Muscle layer of colon (tissue), 2 donors: ENCODE data around the gene MGRN1.

Experiments
- H3K27ac ChIP-seq: one replicate; pipeline ENCODE4 v1.7.0; 2013; ENCODE audit warnings: low read depth, mild to moderate bottlenecking, low read length, moderate library complexity
- H3K27me3 ChIP-seq, 2 donors: one replicate each; pipeline ENCODE4 v1.7.0; 2013; ENCODE audit warnings: low read length in 2 of 2, mild to moderate bottlenecking in 2 of 2; ENCODE audit not compliant: insufficient read depth in 2 of 2, control insufficient read depth in 1 of 2
- H3K36me3 ChIP-seq: one replicate; pipeline ENCODE4 v1.7.0; 2013; ENCODE audit warnings: mild to moderate bottlenecking, low read length; ENCODE audit not compliant: insufficient read depth
- H3K4me1 ChIP-seq: one replicate; pipeline ENCODE4 v1.7.0; 2013; ENCODE audit warnings: mild to moderate bottlenecking, low read length; ENCODE audit not compliant: insufficient read depth
- H3K4me3 ChIP-seq, 2 donors: one replicate each; pipeline ENCODE4 v1.7.0; 2013; ENCODE audit warnings: low read length in 2 of 2, low read depth in 1 of 2, mild to moderate bottlenecking in 1 of 2, moderate library complexity in 1 of 2
- H3K9ac ChIP-seq: one replicate; pipeline ENCODE4 v1.7.0; 2013; ENCODE audit warnings: low read length
- H3K9me3 ChIP-seq: one replicate; pipeline ENCODE4 v1.7.0; 2013; ENCODE audit warnings: mild to moderate bottlenecking, low read length
- donor health status: abdominal sarcoma.
- donor health status: Adenocarcinoma of cecum.

The MGRN1 gene

DNA sequence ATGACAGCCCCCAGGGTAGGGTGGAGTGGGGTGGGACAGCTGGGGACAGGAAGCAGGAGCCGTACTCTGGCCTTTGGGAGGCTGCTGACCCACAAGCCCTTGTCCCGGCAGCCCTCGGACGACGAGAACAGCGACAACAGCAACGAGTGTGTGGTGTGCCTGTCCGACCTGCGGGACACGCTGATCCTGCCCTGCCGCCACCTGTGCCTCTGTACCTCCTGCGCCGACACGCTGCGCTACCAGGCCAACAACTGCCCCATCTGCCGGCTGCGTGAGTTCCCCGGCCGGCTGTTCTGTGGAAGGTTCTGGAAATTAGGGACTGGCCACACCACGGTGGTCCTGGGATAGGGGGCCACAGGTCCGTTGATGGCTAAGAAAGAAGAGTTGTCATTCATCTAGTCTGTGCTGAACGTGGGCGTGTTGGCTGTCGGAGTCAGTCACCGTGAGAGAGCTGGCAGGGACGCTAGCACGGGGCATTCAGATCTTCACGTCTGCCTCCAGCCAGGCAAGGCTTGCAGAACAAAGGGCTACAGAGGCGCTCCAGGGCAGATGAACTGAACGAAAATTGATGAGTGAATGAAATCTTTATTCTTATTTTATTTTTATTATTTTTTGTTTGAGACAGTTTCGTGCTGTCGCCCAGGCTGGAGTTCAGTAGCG, 48.9 kb downstream of the MGRN1 start:
- H3K36me3 ChIP-seq = peaks cover 36% of the 10 kb centered on the region
- H3K27me3 ChIP-seq = no peaks in the 10 kb centered on the region
- H3K9me3 ChIP-seq = no peaks in the 10 kb centered on the region
- H3K27ac ChIP-seq = no peak overlapping the region
- no peak overlapping the region for H3K4me3 ChIP-seq
- H3K9ac ChIP-seq = no peak overlapping the region
- no peaks in the 10 kb centered on the region for H3K4me1 ChIP-seq

- Histone ChIP-seq H3K4me3 (no peak overlapping the region), H3K4me1 (no peaks in the 10 kb centered on the region), H3K9me3 (no peaks in the 10 kb centered on the region), H3K36me3 (peaks cover 26% of the 10 kb centered on the region), H3K27ac (no peak overlapping the region), H3K27me3 (no peaks in the 10 kb centered on the region), H3K9ac (no peak overlapping the region)
Observed at GRCh38 chr16:4674926-4675530, 50.4 kb downstream of the MGRN1 start.

DNA sequence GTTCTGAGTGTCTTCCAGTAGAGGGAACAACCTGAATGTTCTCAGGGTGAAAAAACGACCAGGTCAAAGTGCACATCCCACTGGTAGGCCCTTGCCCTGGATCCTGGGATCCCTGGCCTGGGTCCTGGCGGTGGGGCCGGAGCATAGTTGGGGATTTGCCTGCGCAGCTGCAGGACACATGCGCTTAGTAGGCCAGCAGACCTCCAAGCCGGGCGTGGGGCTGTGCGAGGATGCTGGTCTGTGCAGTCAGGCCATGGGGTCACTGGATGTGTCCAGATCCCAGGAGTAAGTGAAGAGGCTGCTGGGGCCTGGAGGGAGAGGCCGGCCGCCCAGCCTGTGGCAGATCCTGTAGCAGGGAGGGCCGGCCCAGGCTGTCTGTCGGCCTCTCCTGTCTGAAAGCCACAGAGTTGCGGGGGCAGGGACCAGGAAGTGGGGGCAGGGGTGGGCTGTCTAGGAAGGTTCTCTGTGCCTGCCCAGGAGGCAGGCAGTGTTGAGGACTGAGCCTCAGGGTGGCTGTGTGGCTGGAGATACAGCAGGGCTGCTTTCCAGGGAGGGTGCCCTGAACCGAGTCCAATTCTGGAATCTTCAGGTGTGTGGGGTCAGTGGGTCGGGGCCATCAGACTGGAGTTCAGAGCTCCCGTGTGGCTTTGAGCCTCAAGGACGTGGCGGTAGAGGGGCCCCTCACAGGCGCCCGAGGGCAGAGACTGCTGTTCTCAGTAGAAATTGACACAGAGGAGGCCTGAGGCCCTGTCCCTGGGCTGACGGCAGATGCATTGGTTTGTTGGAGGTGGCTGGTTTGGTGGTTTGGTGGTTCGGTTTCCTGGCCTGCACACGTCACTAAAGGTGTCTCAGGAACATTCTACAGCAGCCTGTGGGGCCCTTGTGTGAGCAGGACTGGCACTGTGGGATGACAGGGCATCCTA, 51.5 kb downstream of the MGRN1 start:
- Histone ChIP-seq H3K36me3 (peaks cover 26% of the 10 kb centered on the region), H3K4me1 (peaks cover 4% of the 10 kb centered on the region), H3K9ac (no peak overlapping the region), H3K27ac (no peak overlapping the region), H3K9me3 (no peaks in the 10 kb centered on the region), H3K4me3 (no peak overlapping the region), H3K27me3 (no peaks in the 10 kb centered on the region)

DNA sequence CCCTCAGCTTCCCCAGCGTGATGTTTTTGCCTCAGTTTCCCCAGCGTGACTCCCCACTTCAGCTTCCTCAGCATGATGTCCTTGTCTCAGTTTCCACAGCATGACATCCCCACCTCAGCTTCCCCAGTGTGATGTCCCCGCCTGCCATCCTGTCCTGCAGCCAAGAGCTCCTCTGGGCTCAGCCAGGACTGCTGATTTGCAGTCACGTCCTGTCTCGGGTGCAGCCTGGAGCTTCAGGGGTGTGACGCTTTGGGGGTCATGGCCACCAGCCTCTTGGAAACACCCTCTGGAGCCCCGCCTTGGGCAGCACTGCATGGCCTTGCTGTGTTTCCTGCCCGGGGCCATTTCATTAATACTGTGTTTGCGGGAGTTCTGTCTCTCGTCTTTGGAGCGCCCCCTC, 52.2 kb downstream of the MGRN1 start:
- no peak overlapping the region for H3K4me3 ChIP-seq
- peaks cover 4% of the 10 kb centered on the region for H3K4me1 ChIP-seq
- H3K9ac ChIP-seq = no peak overlapping the region
- peaks cover 20% of the 10 kb centered on the region for H3K36me3 ChIP-seq
- H3K27me3 ChIP-seq = no peaks in the 10 kb centered on the region
- no peaks in the 10 kb centered on the region for H3K9me3 ChIP-seq
- H3K27ac ChIP-seq = no peak overlapping the region

DNA sequence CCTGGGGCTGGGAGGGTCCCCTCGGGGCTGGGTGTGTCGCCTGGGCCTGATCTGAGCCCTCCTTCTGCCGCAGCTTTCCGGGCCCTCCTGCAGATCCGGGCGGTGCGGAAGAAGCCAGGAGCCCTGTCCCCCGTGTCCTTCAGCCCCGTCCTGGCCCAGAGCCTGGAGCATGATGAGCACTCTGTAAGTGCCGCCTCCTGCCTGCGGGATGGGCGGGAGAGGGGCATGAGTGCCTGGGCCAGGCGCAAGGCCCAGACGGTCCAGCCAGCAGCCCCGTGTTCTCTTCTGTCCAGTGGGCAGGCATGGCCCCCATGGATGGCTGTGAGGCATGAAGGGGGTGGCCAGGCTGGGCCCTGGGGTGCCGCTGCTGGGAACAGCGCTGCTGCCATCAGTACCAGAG, 52.8 kb downstream of the MGRN1 start:
- Histone ChIP-seq H3K4me3 (no peak overlapping the region), H3K9ac (no peak overlapping the region), H3K4me1 (peaks cover 7% of the 10 kb centered on the region), H3K36me3 (peaks cover 20% of the 10 kb centered on the region), H3K9me3 (no peaks in the 10 kb centered on the region), H3K27me3 (no peaks in the 10 kb centered on the region), H3K27ac (no peak overlapping the region)

DNA sequence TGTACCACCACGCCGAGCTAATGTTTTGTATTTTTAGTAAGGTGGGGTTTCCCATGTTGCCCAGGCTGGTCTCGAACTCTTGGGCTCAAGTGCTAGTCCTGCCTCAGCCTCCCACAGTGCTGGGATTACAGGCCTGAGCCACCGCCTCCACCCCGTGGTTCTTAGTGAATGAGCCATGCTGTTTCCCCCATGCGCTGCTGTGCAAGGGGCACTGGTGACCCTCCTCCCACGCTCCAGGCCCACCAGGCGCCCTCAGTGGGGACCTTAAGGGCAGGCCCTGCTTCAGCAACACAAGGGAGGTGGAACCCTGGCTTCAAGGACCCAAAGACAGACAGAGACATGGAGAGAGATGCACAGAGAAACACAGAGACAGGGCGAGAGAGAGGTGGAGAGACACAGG, 53.4 kb downstream of the MGRN1 start:
- H3K9me3 ChIP-seq = no peaks in the 10 kb centered on the region
- no peak overlapping the region for H3K27ac ChIP-seq
- peaks cover 13% of the 10 kb centered on the region for H3K4me1 ChIP-seq
- H3K4me3 ChIP-seq = no peak overlapping the region
- peaks cover 18% of the 10 kb centered on the region for H3K36me3 ChIP-seq
- no peaks in the 10 kb centered on the region for H3K27me3 ChIP-seq
- no peak overlapping the region for H3K9ac ChIP-seq

GRCh38 chr16:4678596-4678995, 54.0 kb downstream of the MGRN1 start:
- Histone ChIP-seq H3K4me3 (no peak overlapping the region), H3K4me1 (peaks cover 14% of the 10 kb centered on the region), H3K9me3 (no peaks in the 10 kb centered on the region), H3K36me3 (peaks cover 12% of the 10 kb centered on the region), H3K27me3 (no peaks in the 10 kb centered on the region), H3K27ac (no peak overlapping the region), H3K9ac (no peak overlapping the region)

GRCh38 chr16:4679156-4679849, 54.7 kb downstream of the MGRN1 start:
- Histone ChIP-seq H3K27me3 (no peaks in the 10 kb centered on the region), H3K36me3 (peaks cover 15% of the 10 kb centered on the region), H3K9ac (no peak overlapping the region), H3K4me1 (peaks cover 14% of the 10 kb centered on the region), H3K9me3 (no peaks in the 10 kb centered on the region), H3K4me3 (peak overlapping the region; percentile 18 to 27), H3K27ac (peak overlapping the region; percentile 63)

DNA sequence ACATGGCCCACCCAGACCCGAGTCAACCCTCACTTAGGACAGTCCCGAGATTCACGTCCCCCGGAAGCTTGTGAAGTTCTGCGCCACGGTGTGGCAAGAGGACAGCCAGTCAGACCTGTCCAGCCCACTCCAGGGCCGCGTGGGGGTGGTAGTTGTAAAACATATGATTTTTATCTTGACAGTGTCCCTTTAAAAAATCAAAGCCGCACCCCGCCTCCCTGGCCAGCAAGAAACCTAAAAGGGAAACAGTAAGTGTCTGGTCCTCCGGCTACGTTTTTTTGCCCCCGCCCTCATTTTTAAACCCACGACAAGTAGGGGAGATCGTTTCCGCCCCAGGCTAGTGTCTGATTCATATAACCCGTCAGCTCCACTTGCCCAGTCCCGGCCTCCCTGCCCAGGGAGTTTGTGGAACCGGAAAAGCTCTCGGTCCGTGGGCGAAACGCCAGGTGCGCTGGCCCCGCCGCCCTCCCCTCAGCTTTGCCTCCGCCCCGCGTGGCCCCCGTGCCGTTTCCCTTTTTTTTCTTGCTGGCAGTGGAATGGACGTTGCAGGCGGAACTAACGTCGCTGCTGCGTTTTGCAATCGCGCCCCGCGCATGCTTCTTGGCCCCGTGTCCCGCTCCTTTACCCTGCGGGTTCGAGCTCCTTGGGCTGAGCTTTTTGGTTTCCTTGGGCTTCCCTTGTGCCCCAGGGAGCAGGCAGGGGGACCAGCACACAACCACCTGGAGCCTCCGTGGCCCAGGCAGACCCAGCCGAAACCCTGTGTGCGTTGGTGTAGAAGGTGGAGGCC, 55.4 kb downstream of the MGRN1 start:
- peak overlapping the region; percentile 18 to 27 for H3K4me3 ChIP-seq
- H3K27ac ChIP-seq = peak overlapping the region; percentile 63
- H3K36me3 ChIP-seq = peaks cover 23% of the 10 kb centered on the region
- no peak overlapping the region for H3K9ac ChIP-seq
- H3K9me3 ChIP-seq = no peaks in the 10 kb centered on the region
- H3K27me3 ChIP-seq = no peaks in the 10 kb centered on the region
- H3K4me1 ChIP-seq = peaks cover 14% of the 10 kb centered on the region

DNA sequence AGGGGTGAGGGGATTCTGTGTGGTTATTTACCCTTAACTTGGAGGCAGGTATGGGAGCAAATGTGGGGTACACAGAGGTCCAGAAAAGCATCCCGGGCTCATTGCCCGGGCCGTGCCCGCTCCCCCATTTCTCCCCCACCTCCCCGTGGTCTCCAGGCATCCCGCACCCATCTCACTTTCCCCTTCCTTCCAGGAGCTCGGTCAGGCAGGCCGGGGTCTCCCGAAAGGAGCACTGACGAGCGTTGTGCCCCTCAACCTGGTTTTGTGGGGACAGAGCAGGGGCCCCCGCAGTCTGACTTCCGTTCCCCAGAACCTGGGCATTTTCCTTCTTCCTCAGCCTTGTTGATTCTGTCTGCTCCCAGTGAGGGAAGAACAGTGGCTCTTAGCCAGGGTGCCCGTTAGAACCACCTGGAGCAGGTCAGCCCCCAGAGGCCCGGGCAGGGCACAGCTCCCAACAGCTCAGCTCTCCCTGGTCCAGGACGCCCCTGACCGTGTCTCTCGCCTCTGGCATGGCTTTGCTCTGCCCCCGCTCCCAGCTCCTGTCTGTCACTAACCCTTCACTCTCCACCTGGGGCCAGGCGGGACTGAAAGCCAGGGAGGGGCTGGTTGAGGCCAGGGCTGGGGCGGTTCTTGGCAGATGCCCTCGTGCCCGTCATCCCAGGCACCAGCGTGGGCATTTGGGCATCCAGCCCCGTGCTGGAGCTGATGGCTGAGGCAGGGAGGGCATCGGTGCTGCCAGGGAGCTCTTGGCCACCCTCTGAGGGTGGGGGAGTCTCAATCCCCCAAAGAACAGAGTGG, 56.2 kb downstream of the MGRN1 start:
- H3K4me1 ChIP-seq = peaks cover 14% of the 10 kb centered on the region
- H3K9me3 ChIP-seq = no peaks in the 10 kb centered on the region
- H3K36me3 ChIP-seq = peaks cover 28% of the 10 kb centered on the region
- peak overlapping the region in 1 of 2 donors; percentile 18 for H3K4me3 ChIP-seq
- peak overlapping the region; percentile 63 for H3K27ac ChIP-seq
- H3K9ac ChIP-seq = no peak overlapping the region
- no peaks in the 10 kb centered on the region for H3K27me3 ChIP-seq
